HepG2 (cell line): ENCODE measurements around the gene SLX9. TPM values are rescaled to one million over a fixed set of nuclear protein-coding genes. Genes with fewer than 3 reads are reported as not detected.

Experiments
- ATF7-NPFF ChIP-seq: sonication (generic); formaldehyde crosslinking; IDR thresholded peaks from 2 replicates; pipeline ENCODE4 v1.8.1; 2023; ENCODE audit warnings: mild to moderate bottlenecking, low read depth, missing genetic modification reagents, moderate library complexity
- HHEX ChIP-seq: IDR thresholded peaks from 2 replicates; pipeline ENCODE4 v1.6.1; 2016; ENCODE audit warnings: control low read depth
- HOXA3 ChIP-seq: sonication (generic); formaldehyde crosslinking; IDR thresholded peaks from 2 replicates; pipeline ENCODE4 v1.5.0; 2020; ENCODE audit warnings: missing genetic modification reagents
- KDM1A ChIP-seq: IDR thresholded peaks from 2 replicates; pipeline ENCODE4 v1.6.1; 2016; ENCODE audit warnings: missing compliant biosample characterization
- KDM3A ChIP-seq: IDR thresholded peaks from 2 replicates; pipeline ENCODE4 v1.6.1; 2018; ENCODE audit warnings: low read depth, missing compliant biosample characterization
- PHF21A ChIP-seq: sonication (generic); formaldehyde crosslinking; IDR thresholded peaks from 2 replicates; pipeline ENCODE4 v1.5.0; 2020; ENCODE audit warnings: mild to moderate bottlenecking, missing genetic modification reagents
- ZBTB7A ChIP-seq: sonication (generic); formaldehyde crosslinking; IDR thresholded peaks from 2 replicates; pipeline ENCODE4 v1.8.0; 2022; ENCODE audit warnings: mild to moderate bottlenecking, missing genetic modification reagents
- ZNF460 ChIP-seq: sonication (generic); formaldehyde crosslinking; IDR thresholded peaks from 2 replicates; pipeline ENCODE4 v1.5.1; 2020; ENCODE audit warnings: missing genetic modification reagents, mild to moderate bottlenecking, borderline replicate concordance
- ZNF605 ChIP-seq: sonication (generic); formaldehyde crosslinking; IDR thresholded peaks from 2 replicates; pipeline ENCODE4 v1.8.0; 2022; ENCODE audit warnings: mild to moderate bottlenecking, missing genetic modification reagents
- ZNF629 ChIP-seq: sonication (generic); formaldehyde crosslinking; conservative IDR thresholded peaks from 2 replicates; pipeline ENCODE4 v1.5.0; 2020; ENCODE audit warnings: missing genetic modification reagents
- ZNF747 ChIP-seq: sonication (generic); formaldehyde crosslinking; IDR thresholded peaks from 2 replicates; pipeline ENCODE4 v1.8.1; 2023; ENCODE audit warnings: missing genetic modification reagents, mild to moderate bottlenecking, borderline replicate concordance
- polyA plus RNA-seq, 8 experiments: library from polyadenylated mRNA; depleted of rRNA in 3 of 8; stranded (reverse) in 7 of 8; unstranded in 1 of 8; fragments of >200 nt; fragmentation: Illumina TruSeq in 4 of 8; extraction: Trizol in 4 of 8; gene quantifications; 2 replicates each; pipeline versions ENCODE4 v1.2.1 to v1.2.3, GENCODE V29; 2011 to 2016; ENCODE audit warnings: low read depth in 4 of 8, missing spikeins in 1 of 8, mixed read lengths in 1 of 8; ENCODE audit not compliant: insufficient read depth in 1 of 8
- total RNA-seq, 5 experiments: library from RNA; depleted of rRNA; stranded (reverse); fragments of >200 nt; fragmentation: Illumina TruSeq; extraction: Trizol; gene quantifications; 2 replicates each; pipeline ENCODE4 v1.2.3, GENCODE V29; 2016; ENCODE audit warnings: low read depth in 1 of 5
- TF ChIP-seq, protein P1 (sequence below): sonication (generic); IDR thresholded peaks from 2 replicates; pipeline ENCODE4 v1.6.1; 2016; ENCODE audit warnings: low read depth, borderline replicate concordance
- TF ChIP-seq, protein P2 (sequence below): IDR thresholded peaks from 2 replicates; pipeline ENCODE4 v1.6.1; 2016; ENCODE audit warnings: missing genetic modification reagents, missing compliant biosample characterization
- TF ChIP-seq, protein P3 (sequence below): sonication (generic); formaldehyde crosslinking; IDR thresholded peaks from 2 replicates; pipeline ENCODE4 v1.4.0; 2020; ENCODE audit warnings: mild to moderate bottlenecking, missing genetic modification reagents
- TF ChIP-seq, protein P4 (sequence below): IDR thresholded peaks from 2 replicates; pipeline ENCODE4 v1.6.1; 2016; ENCODE audit warnings: missing compliant biosample characterization, missing genetic modification reagents, borderline replicate concordance
- TF ChIP-seq, protein P5 (sequence below): sonication (generic); formaldehyde crosslinking; IDR thresholded peaks from 2 replicates; pipeline ENCODE4 v1.4.0; 2020; ENCODE audit warnings: missing genetic modification reagents, borderline replicate concordance
- TF ChIP-seq, protein P6 (sequence below): sonication (generic); formaldehyde crosslinking; IDR thresholded peaks from 2 replicates; pipeline ENCODE4 v1.5.1; 2020; ENCODE audit warnings: mild to moderate bottlenecking, moderate library complexity, missing genetic modification reagents

Gene SLX9
- total and polyA plus RNA-seq, 2 of the 13 experiments (the other 11 are each of a cell fraction or from before 2014, with no cell fraction given): 21.0 to 47.1 TPM

DNA sequence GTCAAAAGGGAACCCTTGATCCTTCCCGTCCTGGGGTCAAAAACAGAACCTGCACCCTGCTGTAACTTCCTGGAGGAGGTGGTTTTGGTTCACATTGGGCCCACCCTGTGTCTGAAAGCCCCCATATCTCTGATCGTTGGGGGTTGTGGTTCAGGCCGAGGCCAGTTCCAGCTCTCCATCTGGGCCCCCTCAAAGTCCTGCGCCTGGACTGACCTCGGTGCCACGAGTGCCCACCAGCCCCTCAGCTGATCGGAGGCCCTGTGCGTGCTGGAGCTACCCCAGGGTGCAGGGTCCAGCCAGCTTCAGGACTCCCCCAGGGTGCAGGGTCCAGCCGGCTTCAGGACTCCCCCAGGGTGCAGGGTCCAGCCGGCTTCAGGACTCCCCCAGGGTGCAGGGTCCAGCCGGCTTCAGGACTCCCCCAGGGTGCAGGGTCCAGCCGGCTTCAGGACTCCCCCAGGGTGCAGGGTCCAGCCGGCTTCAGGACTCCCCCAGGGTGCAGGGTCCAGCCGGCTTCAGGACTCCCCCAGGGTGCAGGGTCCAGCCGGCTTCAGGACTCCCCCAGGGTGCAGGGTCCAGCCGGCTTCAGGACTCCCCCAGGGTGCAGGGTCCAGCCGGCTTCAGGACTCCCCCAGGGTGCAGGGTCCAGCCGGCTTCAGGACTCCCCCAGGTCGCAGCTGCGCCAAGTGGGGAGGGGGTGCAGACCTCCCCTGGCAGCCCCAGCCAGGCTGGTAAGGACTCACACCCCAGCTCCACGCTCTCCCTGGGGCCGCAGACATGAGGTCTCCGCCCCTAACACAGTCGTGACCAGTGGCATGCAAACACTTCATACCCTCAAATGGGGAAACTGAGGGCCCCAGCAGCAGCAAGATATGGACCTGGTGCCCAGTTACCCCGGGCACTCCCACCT, 27.1 kb upstream of the SLX9 start (continued):
- peak; percentile 89 for TF ChIP-seq PHF21A (CRISPR knock-in tag)
- TF ChIP-seq, protein P1, sequence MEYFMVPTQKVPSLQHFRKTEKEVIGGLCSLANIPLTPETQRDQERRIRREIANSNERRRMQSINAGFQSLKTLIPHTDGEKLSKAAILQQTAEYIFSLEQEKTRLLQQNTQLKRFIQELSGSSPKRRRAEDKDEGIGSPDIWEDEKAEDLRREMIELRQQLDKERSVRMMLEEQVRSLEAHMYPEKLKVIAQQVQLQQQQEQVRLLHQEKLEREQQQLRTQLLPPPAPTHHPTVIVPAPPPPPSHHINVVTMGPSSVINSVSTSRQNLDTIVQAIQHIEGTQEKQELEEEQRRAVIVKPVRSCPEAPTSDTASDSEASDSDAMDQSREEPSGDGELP: peak; percentile 98
- TF ChIP-seq, protein P2, sequence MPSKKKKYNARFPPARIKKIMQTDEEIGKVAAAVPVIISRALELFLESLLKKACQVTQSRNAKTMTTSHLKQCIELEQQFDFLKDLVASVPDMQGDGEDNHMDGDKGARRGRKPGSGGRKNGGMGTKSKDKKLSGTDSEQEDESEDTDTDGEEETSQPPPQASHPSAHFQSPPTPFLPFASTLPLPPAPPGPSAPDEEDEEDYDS: 0 out of 2 replicates have a peak, but pooled peaks have one; percentile 42
- TF ChIP-seq, protein P3, sequence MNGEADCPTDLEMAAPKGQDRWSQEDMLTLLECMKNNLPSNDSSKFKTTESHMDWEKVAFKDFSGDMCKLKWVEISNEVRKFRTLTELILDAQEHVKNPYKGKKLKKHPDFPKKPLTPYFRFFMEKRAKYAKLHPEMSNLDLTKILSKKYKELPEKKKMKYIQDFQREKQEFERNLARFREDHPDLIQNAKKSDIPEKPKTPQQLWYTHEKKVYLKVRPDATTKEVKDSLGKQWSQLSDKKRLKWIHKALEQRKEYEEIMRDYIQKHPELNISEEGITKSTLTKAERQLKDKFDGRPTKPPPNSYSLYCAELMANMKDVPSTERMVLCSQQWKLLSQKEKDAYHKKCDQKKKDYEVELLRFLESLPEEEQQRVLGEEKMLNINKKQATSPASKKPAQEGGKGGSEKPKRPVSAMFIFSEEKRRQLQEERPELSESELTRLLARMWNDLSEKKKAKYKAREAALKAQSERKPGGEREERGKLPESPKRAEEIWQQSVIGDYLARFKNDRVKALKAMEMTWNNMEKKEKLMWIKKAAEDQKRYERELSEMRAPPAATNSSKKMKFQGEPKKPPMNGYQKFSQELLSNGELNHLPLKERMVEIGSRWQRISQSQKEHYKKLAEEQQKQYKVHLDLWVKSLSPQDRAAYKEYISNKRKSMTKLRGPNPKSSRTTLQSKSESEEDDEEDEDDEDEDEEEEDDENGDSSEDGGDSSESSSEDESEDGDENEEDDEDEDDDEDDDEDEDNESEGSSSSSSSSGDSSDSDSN: peak; percentile 71; the same call in 1 of the 2 replicates
- peak; percentile 74; the same call in 1 of the 2 replicates for TF ChIP-seq ZNF605 (CRISPR knock-in tag)
- TF ChIP-seq HHEX (CRISPR knock-in tag): peak; percentile 9; the same call in 1 of the 2 replicates
- peak; percentile 24; the same call in 1 of the 2 replicates for TF ChIP-seq ZNF629 (CRISPR knock-in tag)
- peak; percentile 93 for TF ChIP-seq ZBTB7A
- TF ChIP-seq KDM1A (CRISPR knock-in tag): 0 out of 2 replicates have a peak, but pooled peaks have one; percentile 44
- TF ChIP-seq, protein P4, sequence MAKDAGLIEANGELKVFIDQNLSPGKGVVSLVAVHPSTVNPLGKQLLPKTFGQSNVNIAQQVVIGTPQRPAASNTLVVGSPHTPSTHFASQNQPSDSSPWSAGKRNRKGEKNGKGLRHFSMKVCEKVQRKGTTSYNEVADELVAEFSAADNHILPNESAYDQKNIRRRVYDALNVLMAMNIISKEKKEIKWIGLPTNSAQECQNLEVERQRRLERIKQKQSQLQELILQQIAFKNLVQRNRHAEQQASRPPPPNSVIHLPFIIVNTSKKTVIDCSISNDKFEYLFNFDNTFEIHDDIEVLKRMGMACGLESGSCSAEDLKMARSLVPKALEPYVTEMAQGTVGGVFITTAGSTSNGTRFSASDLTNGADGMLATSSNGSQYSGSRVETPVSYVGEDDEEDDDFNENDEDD (CRISPR knock-in tag): 0 out of 2 replicates have a peak, but pooled peaks have one; percentile 26
- TF ChIP-seq, protein P5, sequence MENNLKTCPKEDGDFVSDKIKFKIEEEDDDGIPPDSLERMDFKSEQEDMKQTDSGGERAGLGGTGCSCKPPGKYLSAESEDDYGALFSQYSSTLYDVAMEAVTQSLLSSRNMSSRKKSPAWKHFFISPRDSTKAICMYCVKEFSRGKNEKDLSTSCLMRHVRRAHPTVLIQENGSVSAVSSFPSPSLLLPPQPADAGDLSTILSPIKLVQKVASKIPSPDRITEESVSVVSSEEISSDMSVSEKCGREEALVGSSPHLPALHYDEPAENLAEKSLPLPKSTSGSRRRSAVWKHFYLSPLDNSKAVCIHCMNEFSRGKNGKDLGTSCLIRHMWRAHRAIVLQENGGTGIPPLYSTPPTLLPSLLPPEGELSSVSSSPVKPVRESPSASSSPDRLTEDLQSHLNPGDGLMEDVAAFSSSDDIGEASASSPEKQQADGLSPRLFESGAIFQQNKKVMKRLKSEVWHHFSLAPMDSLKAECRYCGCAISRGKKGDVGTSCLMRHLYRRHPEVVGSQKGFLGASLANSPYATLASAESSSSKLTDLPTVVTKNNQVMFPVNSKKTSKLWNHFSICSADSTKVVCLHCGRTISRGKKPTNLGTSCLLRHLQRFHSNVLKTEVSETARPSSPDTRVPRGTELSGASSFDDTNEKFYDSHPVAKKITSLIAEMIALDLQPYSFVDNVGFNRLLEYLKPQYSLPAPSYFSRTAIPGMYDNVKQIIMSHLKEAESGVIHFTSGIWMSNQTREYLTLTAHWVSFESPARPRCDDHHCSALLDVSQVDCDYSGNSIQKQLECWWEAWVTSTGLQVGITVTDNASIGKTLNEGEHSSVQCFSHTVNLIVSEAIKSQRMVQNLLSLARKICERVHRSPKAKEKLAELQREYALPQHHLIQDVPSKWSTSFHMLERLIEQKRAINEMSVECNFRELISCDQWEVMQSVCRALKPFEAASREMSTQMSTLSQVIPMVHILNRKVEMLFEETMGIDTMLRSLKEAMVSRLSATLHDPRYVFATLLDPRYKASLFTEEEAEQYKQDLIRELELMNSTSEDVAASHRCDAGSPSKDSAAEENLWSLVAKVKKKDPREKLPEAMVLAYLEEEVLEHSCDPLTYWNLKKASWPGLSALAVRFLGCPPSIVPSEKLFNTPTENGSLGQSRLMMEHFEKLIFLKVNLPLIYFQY: peak; percentile 57; the same call in 1 of the 2 replicates
- TF ChIP-seq ZNF747 (CRISPR knock-in tag): 0 out of 2 replicates have a peak, but pooled peaks have one; percentile 60
- peak; percentile 78 for TF ChIP-seq HOXA3
- TF ChIP-seq KDM3A (CRISPR knock-in tag): peak; percentile 81; the same call in 1 of the 2 replicates
- TF ChIP-seq, protein P6, sequence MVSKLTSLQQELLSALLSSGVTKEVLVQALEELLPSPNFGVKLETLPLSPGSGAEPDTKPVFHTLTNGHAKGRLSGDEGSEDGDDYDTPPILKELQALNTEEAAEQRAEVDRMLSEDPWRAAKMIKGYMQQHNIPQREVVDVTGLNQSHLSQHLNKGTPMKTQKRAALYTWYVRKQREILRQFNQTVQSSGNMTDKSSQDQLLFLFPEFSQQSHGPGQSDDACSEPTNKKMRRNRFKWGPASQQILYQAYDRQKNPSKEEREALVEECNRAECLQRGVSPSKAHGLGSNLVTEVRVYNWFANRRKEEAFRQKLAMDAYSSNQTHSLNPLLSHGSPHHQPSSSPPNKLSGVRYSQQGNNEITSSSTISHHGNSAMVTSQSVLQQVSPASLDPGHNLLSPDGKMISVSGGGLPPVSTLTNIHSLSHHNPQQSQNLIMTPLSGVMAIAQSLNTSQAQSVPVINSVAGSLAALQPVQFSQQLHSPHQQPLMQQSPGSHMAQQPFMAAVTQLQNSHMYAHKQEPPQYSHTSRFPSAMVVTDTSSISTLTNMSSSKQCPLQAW (CRISPR knock-in tag): peak; percentile 6
- TF ChIP-seq ZNF460: peak; percentile 18; the same call in 1 of the 2 replicates
- TF ChIP-seq ATF7-NPFF (CRISPR knock-in tag): peak; percentile 47; the same call in 1 of the 2 replicates
